Subcutaneous abdominal adipose tissue (tissue), 5 donors: ENCODE results near the gene TNIP1.

ENCODE experiments used
- H3K27ac ChIP-seq: one replicate; pipeline ENCODE4 v1.7.0; 2013; ENCODE audit warnings: low read depth, mild to moderate bottlenecking, inconsistent platforms, low read length, moderate library complexity
- H3K27me3 ChIP-seq, 5 donors: one replicate each; pipeline ENCODE4 v1.7.0; 2013; ENCODE audit warnings: low read length in 5 of 5, inconsistent platforms in 1 of 5; ENCODE audit not compliant: control insufficient read depth in 5 of 5, insufficient read depth in 4 of 5
- H3K36me3 ChIP-seq, 5 donors: one replicate each; pipeline ENCODE4 v1.7.0; 2013; ENCODE audit warnings: low read length in 5 of 5; ENCODE audit not compliant: control insufficient read depth in 5 of 5, insufficient read depth in 5 of 5
- H3K4me1 ChIP-seq, 5 donors: one replicate each; pipeline ENCODE4 v1.7.0; 2013; ENCODE audit warnings: low read length in 5 of 5, mild to moderate bottlenecking in 3 of 5, moderate library complexity in 1 of 5; ENCODE audit not compliant: control insufficient read depth in 5 of 5, insufficient read depth in 5 of 5
- H3K4me3 ChIP-seq, 5 donors: one replicate each; pipeline ENCODE4 v1.7.0; 2013; ENCODE audit warnings: low read length in 5 of 5, low read depth in 1 of 5
- H3K9ac ChIP-seq, 5 donors: one replicate each; pipeline ENCODE4 v1.7.0; 2013; ENCODE audit warnings: low read length in 5 of 5, mild to moderate bottlenecking in 4 of 5, moderate library complexity in 3 of 5
- H3K9me3 ChIP-seq, 5 donors: one replicate each; pipeline ENCODE4 v1.7.0; 2013; ENCODE audit warnings: low read length in 5 of 5; ENCODE audit not compliant: control insufficient read depth in 5 of 5
- donor health status: healthy.
- donor health status: healthy.
- donor health status: healthy.
- donor health status: healthy.
- donor health status: healthy.

The TNIP1 gene

DNA sequence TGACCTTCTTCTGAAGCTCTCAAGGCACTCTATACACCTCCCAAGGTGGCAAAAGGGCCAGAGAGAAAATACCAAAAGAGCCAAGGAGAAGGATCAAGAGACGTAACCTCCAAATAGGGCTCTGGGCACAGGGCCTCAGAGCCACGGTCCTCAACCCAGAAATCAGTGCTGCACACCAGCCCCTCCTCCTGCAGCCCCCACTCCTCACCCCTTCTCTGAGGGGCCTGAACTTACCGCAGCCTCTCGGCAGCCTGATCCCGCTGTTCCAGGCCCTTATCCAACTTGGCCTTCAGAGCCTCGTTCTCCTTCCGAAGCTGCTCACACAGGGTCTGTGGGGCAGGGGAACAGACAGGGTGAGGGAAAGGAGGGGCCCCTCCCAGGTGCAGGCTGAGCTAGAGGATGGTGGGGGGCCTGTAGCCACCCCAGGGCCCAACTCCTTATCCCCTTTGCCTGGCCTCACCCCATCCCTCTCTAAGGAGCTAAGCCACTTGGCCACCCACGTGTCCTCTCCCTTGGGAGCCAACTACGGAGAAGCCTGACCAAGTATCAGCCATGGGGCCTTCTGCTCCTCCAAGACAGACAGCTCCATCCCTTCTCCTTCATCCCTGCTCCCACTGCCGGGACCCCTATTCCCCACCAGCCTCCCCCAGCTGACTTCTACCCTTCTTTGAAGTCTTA, 28.8 kb downstream of the TNIP1 start:
- H3K4me3 ChIP-seq: no peak overlapping the region
- no peaks in the 10 kb centered on the region for H3K9me3 ChIP-seq
- peaks cover 4 to 42% (median 35%) of the 10 kb centered on the region in 5 donors for H3K4me1 ChIP-seq
- no peaks in the 10 kb centered on the region for H3K27me3 ChIP-seq
- H3K27ac ChIP-seq: peak overlapping the region; percentile 63
- peak overlapping the region in 2 of 5 donors; percentile 34 to 60 for H3K9ac ChIP-seq
- H3K36me3 ChIP-seq: peaks cover 7 to 93% (median 78%) of the 10 kb centered on the region in 5 donors

GRCh38 chr5:151051066-151051930, 29.5 kb downstream of the TNIP1 start:
- Histone ChIP-seq H3K27me3 (no peaks in the 10 kb centered on the region), H3K4me3 (no peak overlapping the region), H3K9me3 (no peaks in the 10 kb centered on the region), H3K4me1 (peaks cover 4 to 39% (median 34%) of the 10 kb centered on the region in 5 donors), H3K36me3 (peaks cover 15 to 90% (median 73%) of the 10 kb centered on the region in 5 donors), H3K9ac (no peak overlapping the region), H3K27ac (peak overlapping the region; percentile 68)

DNA sequence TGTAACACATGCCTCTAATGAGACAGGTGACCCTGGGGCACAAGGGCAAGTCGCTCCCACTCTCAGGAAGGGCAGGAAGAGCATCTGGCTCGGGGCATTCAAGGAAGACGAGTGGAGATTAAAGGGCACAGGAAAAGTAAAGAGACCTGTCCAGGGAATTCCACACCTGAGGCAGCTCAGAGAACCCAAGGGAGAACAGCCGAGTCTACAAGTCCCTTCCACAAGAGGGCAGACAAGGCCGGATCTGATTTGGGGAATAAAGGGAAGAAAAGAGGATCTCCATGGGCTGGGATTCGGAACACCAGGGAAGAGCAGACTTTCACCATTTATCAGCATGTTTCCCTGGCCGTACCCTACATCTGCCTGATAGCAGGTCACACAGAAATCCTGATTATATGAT, 32.3 kb downstream of the TNIP1 start:
- H3K9ac ChIP-seq: peak overlapping the region in 2 of 5 donors; percentile 1 to 9
- peaks cover 17 to 87% (median 66%) of the 10 kb centered on the region in 5 donors for H3K36me3 ChIP-seq
- no peaks in the 10 kb centered on the region for H3K9me3 ChIP-seq
- H3K4me3 ChIP-seq: no peak overlapping the region
- peaks cover 4 to 39% (median 32%) of the 10 kb centered on the region in 5 donors for H3K4me1 ChIP-seq
- peak overlapping the region; percentile 68 for H3K27ac ChIP-seq
- H3K27me3 ChIP-seq: no peaks in the 10 kb centered on the region

GRCh38 chr5:151047814-151048425, 32.9 kb downstream of the TNIP1 start:
- H3K36me3 ChIP-seq: peaks cover 17 to 89% (median 65%) of the 10 kb centered on the region in 5 donors
- H3K4me1 ChIP-seq: peaks cover 4 to 39% (median 32%) of the 10 kb centered on the region in 5 donors
- H3K27ac ChIP-seq: peak overlapping the region; percentile 68
- no peak overlapping the region for H3K4me3 ChIP-seq
- no peaks in the 10 kb centered on the region for H3K9me3 ChIP-seq
- no peaks in the 10 kb centered on the region for H3K27me3 ChIP-seq
- H3K9ac ChIP-seq: no peak overlapping the region

DNA sequence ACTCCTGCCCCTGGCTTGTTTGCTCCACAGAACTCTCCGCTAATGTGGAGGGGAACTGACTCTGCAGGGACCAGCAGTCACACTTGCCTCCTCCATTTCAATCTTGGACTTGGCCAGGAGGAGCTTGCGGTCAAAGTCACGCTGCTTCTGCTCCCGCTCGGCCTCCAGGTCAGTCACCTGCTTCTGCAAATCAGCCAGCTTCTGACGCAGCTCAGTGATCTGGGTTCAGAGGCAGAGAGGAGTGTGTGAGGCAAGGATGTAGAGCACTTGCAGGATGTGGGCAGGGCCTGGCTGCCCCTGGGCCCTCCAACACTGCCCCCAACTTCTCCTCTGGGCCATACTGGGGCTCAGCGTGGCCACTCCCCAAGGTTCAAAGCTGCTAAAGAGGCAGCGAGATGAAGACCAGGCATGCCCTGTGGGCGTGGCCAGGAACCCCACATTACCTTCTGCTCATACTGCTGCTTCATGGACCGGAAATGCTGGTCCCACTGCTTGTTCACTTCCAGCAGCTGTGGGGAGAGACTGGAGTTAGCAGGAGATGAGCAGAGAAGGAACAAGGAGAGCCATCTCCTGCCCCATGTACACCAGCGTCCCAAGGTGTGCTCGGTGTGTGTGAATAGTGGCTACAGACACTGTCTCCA, 38.3 kb downstream of the TNIP1 start:
- peaks cover 14 to 92% (median 73%) of the 10 kb centered on the region in 5 donors for H3K36me3 ChIP-seq
- H3K4me3 ChIP-seq: no peak overlapping the region
- no peak overlapping the region for H3K27ac ChIP-seq
- no peak overlapping the region for H3K9ac ChIP-seq
- H3K9me3 ChIP-seq: no peaks in the 10 kb centered on the region
- H3K4me1 ChIP-seq: peaks cover 24 to 33% (median 33%) of the 10 kb centered on the region in 5 donors
- no peaks in the 10 kb centered on the region for H3K27me3 ChIP-seq

- Histone ChIP-seq H3K4me1 (peaks cover 24 to 42% (median 40%) of the 10 kb centered on the region in 5 donors), H3K9ac (no peak overlapping the region), H3K4me3 (no peak overlapping the region), H3K27ac (peak overlapping the region; percentile 99), H3K36me3 (peaks cover 6 to 89% (median 71%) of the 10 kb centered on the region in 5 donors), H3K9me3 (no peaks in the 10 kb centered on the region), H3K27me3 (no peaks in the 10 kb centered on the region)
Observed at GRCh38 chr5:151041577-151042268, 39.1 kb downstream of the TNIP1 start.

DNA sequence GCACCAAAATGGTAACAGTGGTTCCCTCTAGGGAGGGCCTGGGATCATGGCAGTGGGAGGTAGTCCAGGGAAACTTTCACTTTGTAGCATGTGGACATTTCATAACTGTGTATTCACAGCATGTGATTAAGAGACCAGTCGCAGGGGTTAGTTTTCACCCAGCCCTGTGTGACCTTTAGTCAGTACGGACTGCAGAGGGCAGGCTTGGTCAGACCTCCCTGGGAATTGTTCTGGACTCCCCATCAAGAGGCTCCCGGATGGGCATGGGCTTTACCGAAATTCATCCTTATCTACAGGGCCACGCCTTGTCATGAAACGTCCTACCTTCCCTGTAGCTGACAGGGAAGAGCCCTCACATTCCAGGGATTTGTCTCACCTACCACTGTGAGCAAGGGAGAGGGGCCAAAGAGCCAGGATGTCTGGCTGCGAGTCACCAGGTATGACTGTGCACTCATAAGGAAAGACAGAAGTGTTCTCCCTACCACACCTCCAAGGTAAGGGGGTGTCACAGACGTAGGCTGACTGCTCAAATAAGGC, 40.6 kb downstream of the TNIP1 start:
- Histone ChIP-seq H3K27me3 (no peaks in the 10 kb centered on the region), H3K9ac (peak overlapping the region; percentile 49 to 71 (median 57)), H3K4me3 (no peak overlapping the region), H3K9me3 (no peaks in the 10 kb centered on the region), H3K4me1 (peaks cover 24 to 44% (median 40%) of the 10 kb centered on the region in 5 donors), H3K27ac (peak overlapping the region; percentile 99), H3K36me3 (peaks cover 4 to 94% (median 74%) of the 10 kb centered on the region in 5 donors)

DNA sequence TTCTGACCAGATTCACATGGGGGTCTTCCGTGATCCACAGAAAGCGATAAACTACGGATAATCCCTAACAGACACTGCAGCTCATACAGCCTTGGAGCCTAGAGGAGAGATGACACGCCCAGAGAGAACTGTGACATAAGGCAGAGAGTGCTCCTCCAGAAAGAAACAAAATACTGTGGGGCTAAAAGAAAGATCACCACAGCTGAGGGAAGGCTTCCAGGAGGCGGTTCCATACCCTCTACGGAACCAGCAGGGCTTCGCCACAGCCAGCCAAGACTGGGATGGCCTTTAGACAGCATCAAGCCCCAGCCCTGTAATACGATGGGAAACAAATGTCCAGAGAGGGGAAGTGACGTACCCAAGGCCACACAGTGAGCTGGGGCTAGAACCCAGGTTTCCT, 41.2 kb downstream of the TNIP1 start:
- peak overlapping the region; percentile 99 for H3K27ac ChIP-seq
- H3K9ac ChIP-seq: peak overlapping the region in 4 of 5 donors; percentile 49 to 71 (median 58)
- H3K4me3 ChIP-seq: no peak overlapping the region
- no peaks in the 10 kb centered on the region for H3K9me3 ChIP-seq
- H3K27me3 ChIP-seq: no peaks in the 10 kb centered on the region
- H3K36me3 ChIP-seq: peaks cover 4 to 94% (median 76%) of the 10 kb centered on the region in 5 donors
- H3K4me1 ChIP-seq: peaks cover 24 to 44% (median 40%) of the 10 kb centered on the region in 5 donors

- peaks cover 24 to 44% (median 40%) of the 10 kb centered on the region in 5 donors for H3K4me1 ChIP-seq
- H3K36me3 ChIP-seq: peaks cover 4 to 96% (median 79%) of the 10 kb centered on the region in 5 donors
- H3K4me3 ChIP-seq: peak overlapping the region in 1 of 5 donors; percentile 15
- no peaks in the 10 kb centered on the region for H3K27me3 ChIP-seq
- peak overlapping the region in 4 of 5 donors; percentile 31 to 71 (median 56) for H3K9ac ChIP-seq
- peak overlapping the region; percentile 99 for H3K27ac ChIP-seq
- no peaks in the 10 kb centered on the region for H3K9me3 ChIP-seq
Observed at GRCh38 chr5:151038801-151039238, 42.0 kb downstream of the TNIP1 start.
